Transverse colon (tissue), 4 donors: ENCODE data around the gene GIPC3. TPM values are rescaled to one million over a fixed set of nuclear protein-coding genes. Genes with fewer than 3 reads are reported as not detected.
A peak's percentile ranks its signal among the peaks of the same experiment; 100 is the strongest.

Source experiments
- DNase-seq: peaks from one replicate; pipeline ENCODE4 v3.0.0-alpha.2; 2019
- H3K27ac ChIP-seq, 4 donors: fragments of 200-600 bp; sonication (generic); 2 replicates each; pipeline ENCODE4 v1.5.1; 2016 to 2018; ENCODE audit warnings: inconsistent platforms in 4 of 4
- H3K27me3 ChIP-seq: fragments of 200-600 bp; sonication (generic); 2 replicates; pipeline ENCODE4 v1.5.1; 2017; ENCODE audit warnings: inconsistent platforms
- H3K36me3 ChIP-seq, 4 donors: fragments of 200-600 bp; sonication (generic); 2 replicates each; pipeline ENCODE4 v1.5.1; 2017 to 2019; ENCODE audit warnings: inconsistent platforms in 4 of 4
- H3K4me1 ChIP-seq, 4 donors: fragments of 200-600 bp; sonication (generic); 2 replicates each; pipeline ENCODE4 v1.5.1; 2017 to 2020; ENCODE audit warnings: inconsistent platforms in 4 of 4
- H3K4me3 ChIP-seq, 4 donors: fragments of 200-600 bp; sonication (generic); 1 replicate in 1 of 4; 2 replicates in 3 of 4; pipeline versions ENCODE4 v1.5.1 to v1.6.1; 2017 to 2019; ENCODE audit warnings: inconsistent platforms in 4 of 4
- H3K9me3 ChIP-seq, 2 donors: fragments of 200-600 bp; sonication (generic); 2 replicates each; pipeline ENCODE4 v1.5.1; 2017 to 2019; ENCODE audit warnings: inconsistent platforms in 2 of 2
- CTCF ChIP-seq, 5 experiments: fragments of 200-600 bp in 3 of 5; fragments of 450-650 bp in 2 of 5; sonication (generic) in 3 of 5; IDR thresholded peaks; 1 replicate in 2 of 5; 2 replicates in 3 of 5; pipeline ENCODE4 v1.5.1; 2016 to 2017; ENCODE audit warnings: antibody characterized with exemption in 5 of 5, inconsistent platforms in 3 of 5, mild to moderate bottlenecking in 2 of 5, moderate library complexity in 1 of 5
- EP300 ChIP-seq: sonication (generic); formaldehyde crosslinking; IDR thresholded peaks from one replicate; pipeline ENCODE4 v1.6.1; 2017; ENCODE audit warnings: antibody characterized with exemption, low read depth
- POLR2A ChIP-seq: fragments of 450-650 bp; IDR thresholded peaks from one replicate; pipeline ENCODE4 v1.6.1; 2016; ENCODE audit warnings: antibody characterized with exemption, mild to moderate bottlenecking, moderate library complexity
- POLR2AphosphoS5 ChIP-seq, 3 donors: sonication (generic); formaldehyde crosslinking; IDR thresholded peaks; one replicate each; pipeline ENCODE4 v1.6.1; 2016; ENCODE audit warnings: antibody characterized with exemption in 3 of 3
- WGBS, 2 donors: methylation state at CpG; one replicate each; pipeline ENCODE4 v1.1.5; 2018; ENCODE audit warnings: low coverage in 1 of 2; 5-methylcytosine and 5-hydroxymethylcytosine counted together
- in situ Hi-C, 4 donors: fragments of 200-750 bp; cut with MboI; loops; one replicate each; pipeline versions ENCODE4 v1.15.0 to v1.15.1; 2017; ENCODE audit warnings: low sequenced_read_pairs in 3 of 4, low pct_ligation_motif_present in 1 of 4, low pct_unique_long_range_greater_than_20kb in 1 of 4
- intact Hi-C: fragments of 100-400 bp; cut with DNase I; formaldehyde crosslinking; loops from one replicate; pipeline ENCODE4 v1.15.1; 2023; ENCODE audit warnings: low total_unique reads
- total RNA-seq, 4 donors: library from RNA; depleted of rRNA; stranded (reverse); fragments of >200 nt; gene quantifications; one replicate each; pipeline ENCODE4 v1.1.0, GENCODE V29; 2016

Gene GIPC3
- total RNA-seq, 4 donors from 2014 or later, result 0.14 to 0.95 (median 0.60) TPM; not detected in 1

GRCh38 chr19:3539756-3540118, 45.5 kb upstream of the GIPC3 start:
- in situ Hi-C loops, result no loop called here

GRCh38 chr19:3543150-3544057, 41.9 kb upstream of the GIPC3 start:
- intact Hi-C loops, result loop anchor here (5.0 to 10.0 kb wide), 2 partner anchors 74 to 161 kb away; partner anchors contain the start of genes PIP5K1C and TJP3
- DNase-seq, result no peak

More at GRCh38 chr19:3539756-3540118, 45.5 kb upstream of the GIPC3 start:
- TF ChIP-seq CTCF (IDR thresholded peaks at IDR 0.05), result no peak
- Histone ChIP-seq H3K4me3 (no peak overlapping the region), H3K27ac (no peak overlapping the region), H3K27me3 (no peaks in the 10 kb centered on the region), H3K9me3 (no peaks in the 10 kb centered on the region), H3K36me3 (peaks cover 0 to 12% (median 0%) of the 10 kb centered on the region in 4 donors), H3K4me1 (no peaks in the 10 kb centered on the region)
- intact Hi-C loops, result loop anchor here (5.0 to 10.0 kb wide), 2 partner anchors 78 to 165 kb away; partner anchors contain the start of genes PIP5K1C and TJP3
- WGBS, 2 donors, result 95% methylated on average over 1 of the region's 1 CpG; no CpG with 5 or more reads in 1 of the 2 donors
- no peak for DNase-seq

GRCh38 chr19:3544058-3544376, 41.3 kb upstream of the GIPC3 start:
- TF ChIP-seq EP300 (no peak), POLR2A (no peak), POLR2AphosphoS5 (IDR thresholded peaks at IDR 0.05) (no peak), CTCF (IDR thresholded peaks at IDR 0.05) (no peak)
- H3K4me1 ChIP-seq, result no peaks in the 10 kb centered on the region
- no peaks in the 10 kb centered on the region for H3K9me3 ChIP-seq
- no peak overlapping the region for H3K27ac ChIP-seq
- in situ Hi-C loops (no loop called here), intact Hi-C loops (loop anchor here (5.0 to 10.0 kb wide), 2 partner anchors 73 to 161 kb away; partner anchors contain the start of genes PIP5K1C and TJP3)
- H3K4me3 ChIP-seq, result no peak overlapping the region
- 82% methylated on average over 9 of the region's 9 CpGs; no CpG with 5 or more reads in 1 of the 2 donors for WGBS, 2 donors
- DNase-seq, result no peak
- no peaks in the 10 kb centered on the region for H3K27me3 ChIP-seq
- H3K36me3 ChIP-seq, result no peaks in the 10 kb centered on the region

More at GRCh38 chr19:3543150-3544057, 41.9 kb upstream of the GIPC3 start:
- in situ Hi-C loops, result no loop called here
- H3K4me3 ChIP-seq, result no peak overlapping the region
- no peaks in the 10 kb centered on the region for H3K27me3 ChIP-seq
- no peaks in the 10 kb centered on the region for H3K9me3 ChIP-seq
- WGBS, 2 donors, result 84% methylated on average over 39 of the region's 47 CpGs; no CpG with 5 or more reads in 1 of the 2 donors
- no peak overlapping the region for H3K27ac ChIP-seq
- no peaks in the 10 kb centered on the region for H3K36me3 ChIP-seq
- H3K4me1 ChIP-seq, result no peaks in the 10 kb centered on the region
- TF ChIP-seq CTCF (IDR thresholded peaks at IDR 0.05) (no peak), POLR2AphosphoS5 (IDR thresholded peaks at IDR 0.05) (no peak), EP300 (no peak), POLR2A (no peak)

GRCh38 chr19:3544742-3545668, 40.3 kb upstream of the GIPC3 start:
- intact Hi-C loops, result loop anchor here (5.0 to 10.0 kb wide), 2 partner anchors 72 to 160 kb away; partner anchors contain the start of genes PIP5K1C and TJP3
- Histone ChIP-seq H3K27ac (no peak overlapping the region), H3K4me3 (no peak overlapping the region), H3K27me3 (no peaks in the 10 kb centered on the region), H3K4me1 (no peaks in the 10 kb centered on the region), H3K9me3 (no peaks in the 10 kb centered on the region), H3K36me3 (no peaks in the 10 kb centered on the region)
- in situ Hi-C loops, result no loop called here
- WGBS, 2 donors, result 55 to 80% methylated on average over 4 to 30 of the region's 30 CpGs
- TF ChIP-seq POLR2A, result no peak
- peak; percentile 94 to 97 (median 94) for TF ChIP-seq CTCF (IDR thresholded peaks at IDR 0.05)
- peak; percentile 80 for DNase-seq
